GM12872 (cell line): Measurements from ENCODE around the gene RPUSD3.

Experiments
- TF ChIP-seq, protein P1 (sequence below): IDR thresholded peaks from 3 replicates; pipeline ENCODE4 v1.5.1; 2011; ENCODE audit warnings: low read depth, mild to moderate bottlenecking, low read length, moderate library complexity; ENCODE audit not compliant: insufficient read depth

RPUSD3 gene

DNA sequence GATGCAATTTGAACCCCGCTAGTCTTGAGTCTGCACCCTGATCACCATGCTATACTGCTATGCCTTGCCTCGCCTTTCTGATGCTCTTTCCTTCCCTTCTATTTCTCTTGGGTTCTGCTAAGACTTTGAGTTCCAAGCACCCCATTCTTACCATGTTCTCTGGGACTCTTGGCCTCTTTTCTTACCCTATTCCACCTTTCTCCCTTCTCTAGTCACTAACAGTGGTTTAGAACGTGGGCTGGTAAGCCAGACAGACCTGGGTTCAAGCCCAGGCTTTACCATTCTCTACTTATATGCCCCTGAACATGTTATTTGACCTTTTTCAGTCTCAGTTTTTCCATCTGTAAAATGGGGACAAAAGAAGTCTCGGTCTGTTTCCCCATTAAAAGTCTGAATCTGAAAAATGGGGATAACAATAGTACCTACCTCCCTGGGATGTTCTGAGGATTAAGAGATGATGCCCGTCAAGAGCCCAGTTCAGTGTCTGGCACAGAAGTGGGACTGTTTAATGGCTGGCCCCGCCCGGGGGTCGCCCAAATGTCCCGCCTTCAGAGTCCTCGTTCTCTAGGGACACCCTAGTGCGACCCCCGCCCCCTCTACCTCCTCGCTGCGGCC lies 51.9 kb downstream of the RPUSD3 start:
- TF ChIP-seq, protein P1, sequence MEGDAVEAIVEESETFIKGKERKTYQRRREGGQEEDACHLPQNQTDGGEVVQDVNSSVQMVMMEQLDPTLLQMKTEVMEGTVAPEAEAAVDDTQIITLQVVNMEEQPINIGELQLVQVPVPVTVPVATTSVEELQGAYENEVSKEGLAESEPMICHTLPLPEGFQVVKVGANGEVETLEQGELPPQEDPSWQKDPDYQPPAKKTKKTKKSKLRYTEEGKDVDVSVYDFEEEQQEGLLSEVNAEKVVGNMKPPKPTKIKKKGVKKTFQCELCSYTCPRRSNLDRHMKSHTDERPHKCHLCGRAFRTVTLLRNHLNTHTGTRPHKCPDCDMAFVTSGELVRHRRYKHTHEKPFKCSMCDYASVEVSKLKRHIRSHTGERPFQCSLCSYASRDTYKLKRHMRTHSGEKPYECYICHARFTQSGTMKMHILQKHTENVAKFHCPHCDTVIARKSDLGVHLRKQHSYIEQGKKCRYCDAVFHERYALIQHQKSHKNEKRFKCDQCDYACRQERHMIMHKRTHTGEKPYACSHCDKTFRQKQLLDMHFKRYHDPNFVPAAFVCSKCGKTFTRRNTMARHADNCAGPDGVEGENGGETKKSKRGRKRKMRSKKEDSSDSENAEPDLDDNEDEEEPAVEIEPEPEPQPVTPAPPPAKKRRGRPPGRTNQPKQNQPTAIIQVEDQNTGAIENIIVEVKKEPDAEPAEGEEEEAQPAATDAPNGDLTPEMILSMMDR: no peak

DNA sequence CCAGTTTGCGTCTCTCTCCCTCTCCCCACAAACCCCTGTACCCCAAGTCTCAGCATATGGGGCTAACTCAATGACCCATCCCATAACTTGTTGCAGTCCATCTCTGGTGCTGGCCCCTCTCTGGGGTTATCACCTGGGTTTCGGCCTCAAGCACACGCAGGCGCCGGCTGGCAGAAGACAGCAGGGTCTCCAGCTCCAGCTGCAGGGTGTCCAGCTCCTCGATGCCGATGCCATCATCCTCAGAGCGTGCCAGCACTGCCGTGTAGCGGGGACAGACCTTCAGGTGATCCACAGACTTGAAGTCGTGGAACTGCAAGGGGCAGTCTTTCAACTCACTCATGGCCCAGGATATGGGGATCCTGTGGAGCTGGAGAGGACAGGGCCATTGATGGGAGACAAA lies 52.7 kb downstream of the RPUSD3 start:
- TF ChIP-seq, protein P1: no peak
